SKM-1 treated with dmso at 0.1 percent for 144 hours (cell line): Measurements from ENCODE around the gene CNR1.

Source experiments
- DNase-seq: peaks from one replicate; lab custom pipeline; 2025; ENCODE audit not compliant: unreplicated experiment; lab: John Stamatoyannopoulos, UW

Gene CNR1

DNA sequence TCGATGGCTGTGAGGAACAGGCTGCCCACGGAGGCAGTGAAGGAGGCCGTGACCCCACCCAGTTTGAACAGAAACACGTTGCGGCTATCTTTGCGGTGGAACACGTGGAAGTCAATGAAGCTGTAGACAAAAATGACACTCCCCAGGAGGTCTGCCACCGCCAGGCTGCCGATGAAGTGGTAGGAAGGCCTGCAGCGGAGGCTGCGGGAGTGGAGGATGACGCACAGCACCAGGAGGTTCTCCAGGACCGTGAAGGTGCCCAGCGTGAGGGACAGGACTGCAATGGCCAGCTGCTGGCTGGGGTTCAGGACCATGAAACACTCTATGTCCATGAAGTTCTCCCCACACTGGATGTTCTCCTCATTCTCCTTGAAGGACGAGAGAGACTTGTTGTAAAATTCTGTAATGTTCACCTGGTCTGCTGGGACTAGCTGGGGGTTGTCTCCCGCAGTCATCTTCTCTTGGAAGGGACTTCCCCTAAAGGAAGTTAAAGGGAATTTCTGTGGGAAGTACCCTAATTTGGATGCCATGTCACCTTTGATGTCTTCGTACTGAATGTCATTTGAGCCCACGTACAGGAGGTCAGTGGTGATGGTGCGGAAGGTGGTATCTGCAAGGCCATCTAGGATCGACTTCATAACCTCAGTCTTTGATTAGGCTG is 21.4 kb downstream of the CNR1 start:
- no peak for DNase-seq

GRCh38 chr6:88143421-88144157 is 22.6 kb downstream of the CNR1 start:
- DNase-seq, result no peak

DNA sequence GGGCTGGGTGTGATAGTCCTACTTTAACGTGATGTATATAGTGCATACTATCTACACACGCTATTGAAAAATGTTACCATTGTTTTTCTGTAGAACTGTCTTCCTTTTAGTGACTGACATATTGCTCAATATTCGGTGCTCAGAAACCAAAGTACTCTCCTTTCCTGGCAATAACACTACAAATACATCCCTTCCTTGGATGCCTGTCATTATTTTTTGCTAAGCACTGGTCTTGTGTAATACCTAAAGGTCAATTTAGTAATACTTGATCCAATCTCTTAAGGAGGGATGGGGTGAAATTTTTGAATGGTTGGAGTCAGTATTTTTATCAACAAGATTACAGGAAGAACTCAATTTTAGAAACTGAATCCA is 23.9 kb downstream of the CNR1 start:
- no peak for DNase-seq

DNA sequence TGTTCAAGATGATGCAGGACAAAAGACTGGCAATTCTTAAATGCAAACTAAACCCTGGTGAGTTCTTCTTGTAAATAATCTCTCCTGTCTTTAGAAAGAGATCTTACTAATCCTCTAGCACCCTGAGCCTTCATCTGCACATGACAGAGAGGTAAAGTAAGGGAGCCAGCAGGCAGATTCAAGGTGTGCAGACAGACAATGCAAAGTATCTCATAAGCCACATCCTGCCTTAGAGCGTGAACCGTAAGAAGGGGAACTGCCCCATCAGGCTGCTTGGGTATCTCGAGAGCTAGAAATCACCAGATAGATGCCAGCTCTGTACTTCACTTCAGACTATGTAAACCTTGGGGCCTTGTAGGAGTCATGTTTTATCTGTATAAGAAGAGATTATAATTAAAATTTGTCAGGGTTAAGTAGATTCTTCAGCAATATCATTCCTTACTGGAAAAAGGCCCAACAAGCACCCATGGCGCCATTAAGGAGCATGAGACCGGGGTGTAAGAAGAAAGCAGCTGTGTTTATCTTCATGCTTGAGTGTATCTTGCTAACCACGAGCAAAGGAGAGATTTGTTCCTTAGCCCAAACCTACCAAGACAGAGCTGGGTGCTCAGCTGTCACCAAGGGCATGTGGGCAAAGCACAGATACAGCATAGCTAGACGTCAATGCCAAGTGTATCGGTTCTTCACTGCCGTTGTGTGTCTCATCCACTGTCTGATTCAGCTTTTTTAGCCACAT is 24.4 kb downstream of the CNR1 start:
- DNase-seq, result no peak

GRCh38 chr6:88137915-88138314 is 28.2 kb downstream of the CNR1 start:
- DNase-seq, result no peak

DNA sequence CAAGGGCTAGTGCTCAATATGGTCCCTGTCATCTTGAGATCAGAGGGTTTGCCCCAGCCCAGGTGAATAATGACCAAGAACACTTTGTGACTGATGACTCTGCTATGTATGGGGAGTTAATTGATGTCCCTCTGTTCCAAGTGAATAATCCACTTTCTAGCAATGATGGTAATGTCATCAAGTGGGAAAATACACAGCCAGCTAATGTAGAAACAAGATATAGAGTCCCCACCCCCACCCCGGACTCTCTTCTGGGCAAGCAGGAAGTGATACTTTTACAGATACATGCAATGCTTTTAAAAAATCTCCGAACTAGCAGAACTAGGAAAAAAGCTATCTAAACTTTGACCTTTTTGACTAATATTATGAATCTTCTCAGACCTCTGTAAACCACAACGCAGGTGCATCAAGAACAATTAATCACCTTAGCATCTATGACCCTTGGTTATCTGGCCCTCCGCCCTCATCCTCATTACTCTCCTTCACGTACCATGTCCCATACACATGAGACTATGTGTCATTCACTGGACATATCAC is 30.5 kb downstream of the CNR1 start:
- no peak for DNase-seq

DNA sequence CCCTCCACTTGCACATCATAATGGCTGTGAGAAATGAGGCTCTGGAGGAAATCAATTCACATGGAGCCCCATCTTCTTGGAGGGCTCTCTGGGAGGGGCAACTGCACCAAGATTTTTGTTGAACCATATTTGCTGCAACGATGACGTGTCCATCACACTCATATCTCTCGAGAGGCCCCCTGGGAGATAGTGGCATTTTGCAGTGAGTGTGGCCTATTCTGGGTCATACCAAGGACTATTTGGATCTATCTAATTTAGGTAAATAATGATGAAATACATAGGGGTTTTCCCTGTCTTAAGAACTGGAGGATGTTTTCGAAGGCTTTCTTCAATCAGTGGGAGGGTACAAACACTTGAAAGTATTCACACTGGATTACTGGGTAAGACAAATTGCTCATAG is 31.6 kb downstream of the CNR1 start:
- DNase-seq, result no peak

GRCh38 chr6:88133718-88134117 is 32.4 kb downstream of the CNR1 start:
- no peak for DNase-seq

DNA sequence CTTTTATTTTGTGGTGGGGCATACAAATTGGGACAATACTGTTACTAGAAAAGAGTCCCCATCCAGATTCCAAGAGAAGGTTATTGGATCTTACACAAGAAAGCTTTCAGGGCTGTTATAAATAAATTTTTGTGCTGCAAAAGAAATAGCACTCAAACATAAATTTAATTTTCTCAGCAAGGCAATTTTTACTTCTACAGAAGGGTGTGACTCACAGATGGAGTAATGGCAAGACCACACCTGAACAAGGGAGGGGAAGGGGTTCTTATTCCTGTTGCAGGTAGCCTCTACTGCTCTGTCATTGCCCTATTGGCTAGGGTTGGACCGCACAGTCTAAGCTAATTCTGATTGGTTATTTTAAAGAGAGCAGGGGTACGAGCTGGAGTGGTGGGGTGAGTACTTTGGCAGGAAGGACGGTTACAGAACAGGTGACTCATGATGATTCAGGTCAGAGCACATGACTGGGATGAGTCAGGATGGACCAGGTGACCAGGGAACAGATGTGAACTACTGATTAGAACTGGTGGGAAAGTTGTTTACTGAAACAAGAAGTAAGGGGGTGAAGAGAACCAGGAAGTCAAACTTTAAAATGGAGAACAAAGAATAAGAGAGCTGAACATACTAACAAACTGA is 41.1 kb downstream of the CNR1 start:
- DNase-seq, result no peak

DNA sequence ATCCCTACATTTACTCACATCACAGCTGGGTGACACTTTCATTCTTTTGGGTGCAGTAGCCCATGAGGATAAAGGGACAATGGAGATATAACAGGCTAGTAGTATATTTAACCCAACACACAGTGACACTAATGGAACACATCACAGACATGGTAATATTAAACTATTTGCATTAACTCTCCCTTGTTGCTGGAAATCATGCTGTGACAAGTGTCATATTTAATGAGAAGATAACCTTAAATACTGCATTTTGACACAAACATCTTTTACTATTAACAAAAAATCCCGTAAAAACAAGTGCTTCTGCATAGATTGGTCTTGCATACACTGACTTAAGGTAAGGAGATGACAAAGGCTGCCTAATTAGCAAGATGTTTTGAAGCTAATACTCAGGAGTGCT is 45.5 kb downstream of the CNR1 start:
- DNase-seq, result no peak

- no peak for DNase-seq
Observed at GRCh38 chr6:88119769-88120168, 46.4 kb downstream of the CNR1 start.

DNA sequence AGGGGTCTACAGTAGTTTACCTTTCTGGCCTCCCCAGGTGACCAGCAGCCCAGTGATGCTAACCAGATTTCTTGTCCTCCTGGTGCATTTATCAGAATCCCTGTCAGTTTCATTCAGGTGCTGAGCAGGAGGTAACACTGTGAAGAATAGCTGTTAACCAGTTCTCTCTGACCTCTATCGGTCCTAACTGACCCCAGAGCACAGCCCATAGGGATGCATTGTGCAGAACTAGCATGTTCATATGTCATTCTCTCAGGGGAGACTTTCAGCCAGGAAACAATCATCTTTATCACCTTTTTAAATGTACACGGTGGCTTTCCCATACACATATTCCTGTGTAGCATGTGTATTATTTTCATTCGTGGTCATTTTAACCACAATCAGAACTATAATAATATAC is 49.9 kb downstream of the CNR1 start:
- no peak for DNase-seq

- DNase-seq, result no peak
Observed at GRCh38 chr6:88115307-88115706, 50.8 kb downstream of the CNR1 start.

- DNase-seq, result no peak
Observed at GRCh38 chr6:88114838-88115237, 51.3 kb downstream of the CNR1 start.

DNA sequence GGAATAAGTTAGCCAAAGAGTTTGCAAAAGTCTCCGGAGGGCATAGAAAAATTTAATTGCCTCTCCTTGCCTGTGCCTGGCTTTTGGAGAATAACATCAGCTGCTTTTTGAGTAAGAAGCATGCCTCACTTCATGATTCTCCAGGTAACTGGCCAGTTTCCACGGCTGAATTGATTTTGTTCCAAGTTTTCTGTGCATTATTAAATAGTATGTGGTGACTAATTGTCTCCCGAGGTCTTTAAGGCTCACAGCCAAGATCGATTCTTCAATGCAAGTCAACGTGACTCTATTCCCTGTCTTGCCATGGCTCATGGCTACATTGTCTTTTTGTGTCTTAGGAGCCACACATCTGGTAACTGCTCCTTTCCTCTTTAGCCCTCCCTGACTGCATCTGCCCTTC is 54.2 kb downstream of the CNR1 start:
- DNase-seq, result no peak

DNA sequence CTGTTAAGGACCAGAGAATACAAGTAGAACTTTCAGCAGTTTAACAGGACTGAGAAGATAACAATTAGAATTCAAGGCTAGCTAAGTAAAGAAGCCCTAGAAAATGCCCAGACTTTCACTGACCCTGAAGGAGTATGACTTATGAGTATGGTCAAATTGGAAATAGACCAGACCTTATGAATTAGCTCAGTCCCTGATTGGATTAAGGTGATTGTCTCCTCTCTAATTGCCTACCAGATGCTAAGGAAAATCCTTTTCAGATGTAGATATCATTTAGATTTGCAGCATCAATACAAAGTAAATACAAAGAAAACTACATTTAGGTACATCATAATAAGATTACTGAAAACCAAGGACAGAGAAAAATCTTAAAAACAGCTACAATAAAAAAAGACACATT is 58.9 kb downstream of the CNR1 start:
- DNase-seq, result no peak

DNA sequence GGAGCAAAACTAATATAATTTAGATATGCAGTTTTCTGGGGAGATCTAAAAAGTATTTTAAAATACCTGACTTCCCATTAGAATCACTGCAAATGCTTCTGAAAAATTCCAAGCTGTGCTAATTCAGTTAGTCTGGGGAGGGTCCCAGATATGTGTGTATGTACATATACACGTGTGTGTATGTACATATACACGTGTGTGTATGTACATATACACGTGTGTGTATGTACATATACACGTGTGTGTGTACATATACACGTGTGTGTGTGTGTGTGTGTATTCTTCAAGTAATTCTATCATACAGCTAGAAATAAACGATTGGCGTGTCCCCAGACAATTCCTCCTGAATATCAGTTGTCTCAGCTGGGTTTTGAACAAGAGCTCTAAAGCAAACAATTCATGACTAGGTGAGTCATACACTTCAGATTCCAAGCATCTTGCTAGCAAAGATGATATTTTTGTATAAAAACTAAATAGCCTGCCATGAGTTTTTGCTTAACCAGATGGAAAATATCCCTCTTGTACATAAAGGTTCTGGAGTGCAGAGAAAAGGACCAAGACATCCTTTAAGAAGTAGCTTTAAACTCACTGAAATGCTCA is 60.3 kb downstream of the CNR1 start:
- DNase-seq, result no peak
